Keratinocyte (primary cell): ENCODE results near the gene PPP1R14D. TPM values are rescaled to one million over a fixed set of nuclear protein-coding genes. Genes with fewer than 3 reads are reported as not detected.
A peak's percentile ranks its signal among the peaks of the same experiment; 100 is the strongest.

Experiments used
- DNase-seq: peaks from one replicate; pipeline ENCODE4 v3.0.0-alpha.2; 2011; ENCODE audit warnings: low read depth, missing footprints, low spot score
- FAIRE-seq: peaks from 2 replicates; lab custom pipeline; 2011; peaks lifted over from hg19 to GRCh38; lab: Jason Lieb, UNC
- H2AFZ ChIP-seq: 2 replicates; pipeline ENCODE4 v1.6.0; 2012; ENCODE audit warnings: low read length, control low read depth, inconsistent platforms; ENCODE audit not compliant: control insufficient read depth
- H3K27ac ChIP-seq: 2 replicates; pipeline ENCODE4 v1.5.1; 2011; ENCODE audit warnings: low read length; ENCODE audit not compliant: control insufficient read depth, insufficient read depth
- H3K27me3 ChIP-seq: 3 replicates; pipeline ENCODE4 v1.6.0; 2011; ENCODE audit warnings: low read length; ENCODE audit not compliant: control insufficient read depth, insufficient read depth; ENCODE audit errors: extremely low read depth
- H3K36me3 ChIP-seq, 2 experiments: 2 replicates in 1 of 2; 3 replicates in 1 of 2; pipeline ENCODE4 v1.5.1; 2011; ENCODE audit warnings: low read length in 2 of 2, mild to moderate bottlenecking in 1 of 2; ENCODE audit not compliant: control insufficient read depth in 2 of 2, insufficient read depth in 2 of 2; ENCODE audit errors: extremely low read depth in 1 of 2
- H3K4me1 ChIP-seq: 3 replicates; pipeline ENCODE4 v1.5.1; 2011; ENCODE audit warnings: low read length; ENCODE audit not compliant: control insufficient read depth, insufficient read depth; ENCODE audit errors: extremely low read depth
- H3K4me2 ChIP-seq: 3 replicates; pipeline ENCODE4 v1.6.0; 2011; ENCODE audit warnings: low read depth, low read length; ENCODE audit not compliant: control insufficient read depth, insufficient read depth; ENCODE audit errors: extremely low read depth
- H3K4me3 ChIP-seq, 3 experiments: fragments of 200-600 bp in 1 of 3; sonication (generic) in 1 of 3; 2 replicates in 2 of 3; 3 replicates in 1 of 3; pipeline ENCODE4 v1.5.1; 2011 to 2016; ENCODE audit warnings: low read length in 3 of 3, mild to moderate bottlenecking in 3 of 3, control low read depth in 2 of 3, inconsistent platforms in 1 of 3, low read depth in 1 of 3, mixed read lengths in 1 of 3, mixed run types in 1 of 3, moderate library complexity in 1 of 3; ENCODE audit not compliant: control insufficient read depth in 2 of 3, insufficient read depth in 2 of 3; ENCODE audit errors: extremely low read depth in 1 of 3
- H3K79me2 ChIP-seq: 2 replicates; pipeline ENCODE4 v1.6.0; 2012; ENCODE audit warnings: low read length; ENCODE audit not compliant: control insufficient read depth, insufficient read depth
- H3K9ac ChIP-seq: 3 replicates; pipeline ENCODE4 v1.6.0; 2011; ENCODE audit warnings: low read length; ENCODE audit not compliant: control insufficient read depth, insufficient read depth; ENCODE audit errors: extremely low read depth
- H3K9me1 ChIP-seq: 3 replicates; pipeline ENCODE4 v1.6.0; 2011; ENCODE audit warnings: low read length; ENCODE audit not compliant: control insufficient read depth, insufficient read depth; ENCODE audit errors: extremely low read depth
- H3K9me3 ChIP-seq: 2 replicates; pipeline ENCODE4 v1.5.1; 2012; ENCODE audit warnings: low read depth, low read length; ENCODE audit not compliant: control insufficient read depth
- H4K20me1 ChIP-seq: 3 replicates; pipeline ENCODE4 v1.6.0; 2011; ENCODE audit warnings: low read length; ENCODE audit not compliant: control insufficient read depth, insufficient read depth; ENCODE audit errors: extremely low read depth
- CTCF ChIP-seq, 3 experiments: IDR thresholded peaks in 1 of 3; conservative IDR thresholded peaks in 1 of 3; optimal IDR thresholded peaks in 1 of 3; 2 replicates in 2 of 3; 3 replicates in 1 of 3; pipeline versions ENCODE3 to v1.5.1; 2011; ENCODE audit warnings: low read length in 3 of 3, mild to moderate bottlenecking in 3 of 3, moderate library complexity in 2 of 3, control low read depth in 1 of 3, inconsistent platforms in 1 of 3; ENCODE audit not compliant: insufficient read depth in 2 of 3; ENCODE audit errors: extremely low read depth in 1 of 3
- EZH2 ChIP-seq: IDR thresholded peaks from one replicate; pipeline ENCODE4 v1.6.1; 2012; ENCODE audit warnings: inconsistent platforms, mild to moderate bottlenecking, low read length, moderate library complexity
- dilution Hi-C: fragments of 300-500 bp; cut with MboI; formaldehyde crosslinking; loops from one replicate; pipeline ENCODE4 v1.7.0; 2020; ENCODE audit warnings: low sequenced_read_pairs; ENCODE audit not compliant: extremely low pct_ligation_motif_present
- polyA plus RNA-seq, 5 experiments: library from polyadenylated mRNA; depleted of rRNA in 3 of 5; stranded (reverse) in 3 of 5; stranded (forward) in 1 of 5; unstranded in 1 of 5; fragments of >200 nt; gene quantifications; 1 replicate in 1 of 5; 2 replicates in 3 of 5; 3 replicates in 1 of 5; pipeline versions ENCODE4 v1.2.1 to v1.2.3, GENCODE V29; 2011 to 2012; ENCODE audit warnings: missing spikeins in 2 of 5, low read depth in 1 of 5, low replicate concordance in 1 of 5

PPP1R14D gene
- polyA plus RNA-seq, 1 donor (not counting 4 experiments of a cell fraction or from before 2014, with no cell fraction given) = not detected

- H4K20me1 ChIP-seq = no peaks in the 10 kb centered on the region
- H3K9me3 ChIP-seq = no peaks in the 10 kb centered on the region
- FAIRE-seq (peak; percentile 73), DNase-seq (no peak)
- no peak overlapping the region for H3K4me3 ChIP-seq
- dilution Hi-C loops = no loop called here
- H2AFZ ChIP-seq = no peak overlapping the region
- H3K79me2 ChIP-seq = no peaks in the 10 kb centered on the region
- TF ChIP-seq EZH2 (no peak), CTCF (optimal IDR thresholded peaks at IDR 0.05 in 1 of 3, IDR thresholded peaks at IDR 0.05 in 1 of 3, conservative IDR thresholded peaks at IDR 0.05 in 1 of 3; ENCODE audit: extremely low read depth in 1 of 3, insufficient read depth in 2 of 3, low read length in 3 of 3) (peak; percentile 90 to 98 (median 93))
- H3K9me1 ChIP-seq = no peaks in the 10 kb centered on the region
- peaks cover 12% of the 10 kb centered on the region for H3K4me1 ChIP-seq
- peaks cover 29 to 34% of the 10 kb centered on the region in 2 experiments for H3K36me3 ChIP-seq
- H3K27me3 ChIP-seq = no peaks in the 10 kb centered on the region
- H3K9ac ChIP-seq = no peak overlapping the region
- H3K4me2 ChIP-seq = no peak overlapping the region
- H3K27ac ChIP-seq = no peak overlapping the region
Measured at GRCh38 chr15:40859206-40859851, 30.8 kb upstream of the PPP1R14D start.

GRCh38 chr15:40858706-40859105, 30.2 kb upstream of the PPP1R14D start:
- dilution Hi-C loops = no loop called here
- Histone ChIP-seq H3K4me1 (peaks cover 12% of the 10 kb centered on the region), H3K9me3 (no peaks in the 10 kb centered on the region), H3K36me3 (peaks cover 33 to 39% of the 10 kb centered on the region in 2 experiments), H3K9me1 (no peaks in the 10 kb centered on the region), H4K20me1 (no peaks in the 10 kb centered on the region), H2AFZ (no peak overlapping the region), H3K27ac (no peak overlapping the region), H3K27me3 (no peaks in the 10 kb centered on the region), H3K4me3 (no peak overlapping the region), H3K4me2 (no peak overlapping the region), H3K79me2 (no peaks in the 10 kb centered on the region), H3K9ac (no peak overlapping the region)
- DNase-seq (no peak), FAIRE-seq (no peak)
- no peak for TF ChIP-seq EZH2
- TF ChIP-seq CTCF (optimal IDR thresholded peaks at IDR 0.05 in 1 of 3, IDR thresholded peaks at IDR 0.05 in 1 of 3, conservative IDR thresholded peaks at IDR 0.05 in 1 of 3; ENCODE audit: extremely low read depth in 1 of 3, insufficient read depth in 2 of 3, low read length in 3 of 3) = no peak
